GM23248 (cell line): Measurements from ENCODE around the gene MYO1D. TPM values are rescaled to one million over a fixed set of nuclear protein-coding genes. Genes with fewer than 3 reads are reported as not detected.

ENCODE experiments used
- DNase-seq: peaks from one replicate; pipeline ENCODE4 v3.0.0-alpha.2; 2015
- H2AFZ ChIP-seq: fragments of 200-600 bp; sonication (generic); 2 replicates; pipeline ENCODE4 v1.6.1; 2016; ENCODE audit warnings: antibody characterized with exemption
- H3F3A ChIP-seq: fragments of 200-600 bp; sonication (generic); 2 replicates; pipeline ENCODE4 v1.6.1; 2016; ENCODE audit warnings: mild to moderate bottlenecking, antibody characterized with exemption, mixed run types; ENCODE audit not compliant: insufficient read depth
- H3K27ac ChIP-seq: fragments of 200-600 bp; sonication (generic); 2 replicates; pipeline ENCODE4 v1.5.1; 2016; ENCODE audit warnings: mild to moderate bottlenecking
- H3K27me3 ChIP-seq: fragments of 200-600 bp; sonication (generic); replicated peaks from 2 replicates; pipeline ENCODE4 v1.6.1; 2016; ENCODE audit warnings: mild to moderate bottlenecking; ENCODE audit not compliant: insufficient read depth
- H3K36me3 ChIP-seq: fragments of 200-600 bp; sonication (generic); 2 replicates; pipeline ENCODE4 v1.6.1; 2016; ENCODE audit warnings: low read depth, mild to moderate bottlenecking
- H3K4me1 ChIP-seq: fragments of 200-600 bp; sonication (generic); 2 replicates; pipeline ENCODE4 v1.6.1; 2016; ENCODE audit warnings: mild to moderate bottlenecking; ENCODE audit not compliant: insufficient read depth
- H3K4me2 ChIP-seq: fragments of 200-600 bp; sonication (generic); one replicate; pipeline ENCODE4 v1.6.1; 2016; ENCODE audit warnings: mild to moderate bottlenecking; ENCODE audit not compliant: unreplicated experiment
- H3K4me3 ChIP-seq: fragments of 200-600 bp; sonication (generic); 2 replicates; pipeline ENCODE4 v1.5.1; 2016; ENCODE audit warnings: mild to moderate bottlenecking
- H3K79me2 ChIP-seq: fragments of 200-600 bp; sonication (generic); 2 replicates; pipeline ENCODE4 v1.6.1; 2016; ENCODE audit warnings: mild to moderate bottlenecking; ENCODE audit not compliant: insufficient read depth
- H3K9ac ChIP-seq: fragments of 200-600 bp; sonication (generic); 2 replicates; pipeline ENCODE4 v1.6.1; 2016; ENCODE audit warnings: mild to moderate bottlenecking
- H3K9me2 ChIP-seq: fragments of 200-600 bp; sonication (generic); 2 replicates; pipeline ENCODE4 v1.6.1; 2016; ENCODE audit warnings: mixed run types, mild to moderate bottlenecking, moderate library complexity; ENCODE audit not compliant: insufficient read depth
- H3K9me3 ChIP-seq: fragments of 200-600 bp; sonication (generic); one replicate; pipeline ENCODE4 v1.6.1; 2017; ENCODE audit warnings: low read depth
- H4K20me1 ChIP-seq: fragments of 200-600 bp; sonication (generic); 2 replicates; pipeline ENCODE4 v1.6.0; 2016; ENCODE audit not compliant: insufficient read depth
- EZH2 ChIP-seq: fragments of 200-600 bp; sonication (generic); IDR thresholded peaks from 2 replicates; pipeline ENCODE4 v1.6.1; 2018; ENCODE audit warnings: antibody characterized with exemption, mild to moderate bottlenecking; ENCODE audit not compliant: insufficient read depth, poor library complexity, severe bottlenecking
- EZH2phosphoT487 ChIP-seq: fragments of 200-600 bp; sonication (generic); IDR thresholded peaks from 2 replicates; pipeline ENCODE4 v1.6.1; 2018; ENCODE audit warnings: antibody characterized with exemption, moderate library complexity, mild to moderate bottlenecking, low read depth; ENCODE audit not compliant: insufficient read depth
- WGBS, 2 experiments: methylation state at CpG; one replicate each; pipeline ENCODE4 v1.1.6; 2015 to 2017; ENCODE audit warnings: low lambda C conversion rate in 2 of 2, low coverage in 1 of 2; ENCODE audit errors: missing lambda C conversion rate in 2 of 2; 5-methylcytosine and 5-hydroxymethylcytosine counted together
- in situ Hi-C: fragments of 300-500 bp; cut with MboI; formaldehyde crosslinking; loops from 2 replicates; pipeline ENCODE4 v1.15.0; 2020
- polyA plus RNA-seq: library from polyadenylated mRNA; unstranded; fragments of >200 nt; fragmentation: Nextera tagmentation; extraction: Ambion mirVana; gene quantifications from 2 replicates; pipeline ENCODE4 v1.2.1, GENCODE V29; 2016
- total RNA-seq: library from RNA; depleted of rRNA; stranded (reverse); fragments of >200 nt; shearing (Covaris generic); gene quantifications from 2 replicates; pipeline ENCODE4 v1.2.3, GENCODE V29; 2014

The MYO1D gene
- total and polyA plus RNA-seq, 2 experiments from 2014 or later, result 54.1 to 99.5 TPM

- no peak overlapping the region for H2AFZ ChIP-seq
- H3K4me2 ChIP-seq, result no peak overlapping the region
- no peak overlapping the region for H3K27ac ChIP-seq
- no peaks in the 10 kb centered on the region for H3K9me3 ChIP-seq
- no peak overlapping the region for H3K4me3 ChIP-seq
- in situ Hi-C loops, result no loop called here
- peaks cover 48% of the 10 kb centered on the region for H3K36me3 ChIP-seq
- 87 to 92% methylated on average over 8 of the region's 8 CpGs for WGBS, 2 experiments
- TF ChIP-seq EZH2phosphoT487 (no peak), EZH2 (no peak)
- H3K4me1 ChIP-seq, result peaks cover 3% of the 10 kb centered on the region; the same call in 1 of the 2 replicates
- H4K20me1 ChIP-seq, result no peaks in the 10 kb centered on the region
- H3K27me3 ChIP-seq, result no peaks in the 10 kb centered on the region
- H3K9me2 ChIP-seq, result no peaks in the 10 kb centered on the region
- H3K79me2 ChIP-seq, result no peaks in the 10 kb centered on the region
- DNase-seq, result no peak
- no peak overlapping the region for H3K9ac ChIP-seq
- H3F3A ChIP-seq, result peaks cover 34% of the 10 kb centered on the region
Measured at GRCh38 chr17:32481193-32481592, 395.7 kb downstream of the MYO1D start.

- H3K4me2 ChIP-seq, result no peak overlapping the region
- H3K9me3 ChIP-seq, result no peaks in the 10 kb centered on the region
- no peaks in the 10 kb centered on the region for H3K79me2 ChIP-seq
- in situ Hi-C loops, result no loop called here
- peaks cover 24% of the 10 kb centered on the region for H3F3A ChIP-seq
- WGBS, 2 experiments, result 39 to 44% methylated on average over 5 of the region's 5 CpGs
- no peak overlapping the region for H2AFZ ChIP-seq
- H3K27ac ChIP-seq, result no peak overlapping the region
- H3K27me3 ChIP-seq, result no peaks in the 10 kb centered on the region
- no peak overlapping the region for H3K9ac ChIP-seq
- no peaks in the 10 kb centered on the region for H4K20me1 ChIP-seq
- H3K9me2 ChIP-seq, result no peaks in the 10 kb centered on the region
- H3K4me3 ChIP-seq, result no peak overlapping the region
- TF ChIP-seq EZH2 (no peak), EZH2phosphoT487 (no peak)
- peaks cover 68% of the 10 kb centered on the region for H3K36me3 ChIP-seq
- H3K4me1 ChIP-seq, result peaks cover 3% of the 10 kb centered on the region; the same call in 1 of the 2 replicates
- no peak for DNase-seq
Measured at GRCh38 chr17:32479074-32479617, 397.8 kb downstream of the MYO1D start.

- no peak for TF ChIP-seq EZH2phosphoT487
- TF ChIP-seq EZH2, result no peak
- peaks cover 10% of the 10 kb centered on the region for H3F3A ChIP-seq
- no peaks in the 10 kb centered on the region for H3K9me2 ChIP-seq
- H2AFZ ChIP-seq, result no peak overlapping the region
- no peak overlapping the region for H3K4me2 ChIP-seq
- no peaks in the 10 kb centered on the region for H3K4me1 ChIP-seq
- no peak overlapping the region for H3K9ac ChIP-seq
- H3K27ac ChIP-seq, result no peak overlapping the region
- H3K4me3 ChIP-seq, result no peak overlapping the region
- WGBS, 2 experiments, result 97 to 98% methylated on average over 8 of the region's 8 CpGs
- peaks cover 75% of the 10 kb centered on the region for H3K36me3 ChIP-seq
- DNase-seq, result no peak
- H4K20me1 ChIP-seq, result no peaks in the 10 kb centered on the region
- no peaks in the 10 kb centered on the region for H3K9me3 ChIP-seq
- in situ Hi-C loops, result no loop called here
- H3K27me3 ChIP-seq, result no peaks in the 10 kb centered on the region
- peaks cover 1% of the 10 kb centered on the region; the same call in 1 of the 2 replicates for H3K79me2 ChIP-seq
Measured at GRCh38 chr17:32477220-32477619, 399.7 kb downstream of the MYO1D start.

GRCh38 chr17:32475258-32475657, 401.7 kb downstream of the MYO1D start:
- H4K20me1 ChIP-seq, result no peaks in the 10 kb centered on the region
- peaks cover 2% of the 10 kb centered on the region; the same call in 1 of the 2 replicates for H3F3A ChIP-seq
- no peaks in the 10 kb centered on the region for H3K9me2 ChIP-seq
- H2AFZ ChIP-seq, result no peak overlapping the region
- H3K4me1 ChIP-seq, result no peaks in the 10 kb centered on the region
- no peak overlapping the region for H3K4me3 ChIP-seq
- in situ Hi-C loops, result no loop called here
- no peak overlapping the region for H3K9ac ChIP-seq
- H3K27ac ChIP-seq, result no peak overlapping the region
- TF ChIP-seq EZH2phosphoT487 (no peak), EZH2 (no peak)
- no peak for DNase-seq
- WGBS, 2 experiments, result 87% methylated on average over 3 of the region's 3 CpGs
- peaks cover 81% of the 10 kb centered on the region for H3K36me3 ChIP-seq
- H3K4me2 ChIP-seq, result no peak overlapping the region
- no peaks in the 10 kb centered on the region for H3K27me3 ChIP-seq
- no peaks in the 10 kb centered on the region for H3K9me3 ChIP-seq
- peaks cover 21% of the 10 kb centered on the region for H3K79me2 ChIP-seq
